HG03045 (cell line): ENCODE measurements around the gene LSMEM2.
"Not testable (repeated sequence)": the region's sequence is repeated elsewhere in the genome, so short reads cannot be mapped to it uniquely, and the experiment has no call there.

Experiments used
- ATAC-seq: cut with Tn5 transposase; IDR thresholded peaks from one replicate; pipeline ENCODE4 v1.9.1; 2021; ENCODE audit warnings: mild to moderate bottlenecking, moderate library complexity; ENCODE audit not compliant: unreplicated experiment

LSMEM2 gene

GRCh38 chr3:50297896-50298725 is 19.2 kb downstream of the LSMEM2 start:
- ATAC-seq = no peak

- peak; percentile 81 for ATAC-seq
Observed at GRCh38 chr3:50298836-50299637, 20.1 kb downstream of the LSMEM2 start, which contains the start of the genes HYAL3 and NAA80. Gene HYAL3, minus strand, starts transcription at chr3:50299405. Its CDS starts 3,803 bp downstream, at chr3:50295602. Gene NAA80, minus strand, starts transcription at chr3:50299405. Its CDS starts 1,942 bp downstream, at chr3:50297463.

- ATAC-seq = no peak
Observed at GRCh38 chr3:50299638-50299928, 20.7 kb downstream of the LSMEM2 start.

- ATAC-seq = no peak
Observed at GRCh38 chr3:50299929-50300680, 21.2 kb downstream of the LSMEM2 start.

DNA sequence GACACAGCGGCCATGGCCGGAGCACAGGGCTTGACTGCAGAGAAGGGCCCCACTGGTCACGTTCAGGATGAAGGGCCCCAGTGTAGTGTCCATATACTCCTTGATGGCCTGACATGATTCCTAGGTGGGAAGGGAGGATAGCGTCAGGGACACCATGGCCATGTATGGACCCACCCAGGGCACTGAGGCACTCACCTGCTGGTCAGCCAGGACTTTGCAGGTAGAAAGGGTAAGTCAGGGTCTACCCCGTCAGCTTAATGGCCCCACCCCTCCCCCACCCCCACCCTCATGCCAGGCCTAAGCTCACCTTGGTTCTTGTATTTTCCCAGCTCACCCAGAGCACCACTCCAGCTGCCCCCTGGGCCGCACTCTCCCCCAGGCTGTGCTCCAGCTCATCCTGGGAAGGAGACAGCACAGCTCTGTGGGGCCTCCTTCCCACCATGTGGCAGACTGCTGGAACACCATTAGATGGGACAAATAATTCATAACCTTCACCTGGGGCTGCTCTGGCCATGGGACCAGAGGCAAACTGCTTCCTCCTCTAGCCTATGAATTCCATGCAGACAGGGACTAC is 21.9 kb downstream of the LSMEM2 start:
- no peak for ATAC-seq

- no peak for ATAC-seq
Observed at GRCh38 chr3:50302095-50303012, 23.5 kb downstream of the LSMEM2 start.

- no peak for ATAC-seq
Observed at GRCh38 chr3:50303013-50303815, 24.3 kb downstream of the LSMEM2 start, which contains the start of gene HYAL1. Gene HYAL1, minus strand, starts transcription at chr3:50303574. Its CDS starts 618 bp downstream, at chr3:50302956.

GRCh38 chr3:50304601-50305000 is 25.7 kb downstream of the LSMEM2 start:
- ATAC-seq = no peak

- ATAC-seq = not testable (repeated sequence)
Observed at GRCh38 chr3:50312041-50312440, 33.2 kb downstream of the LSMEM2 start.

- ATAC-seq = no peak
Observed at GRCh38 chr3:50314342-50314741, 35.5 kb downstream of the LSMEM2 start.

DNA sequence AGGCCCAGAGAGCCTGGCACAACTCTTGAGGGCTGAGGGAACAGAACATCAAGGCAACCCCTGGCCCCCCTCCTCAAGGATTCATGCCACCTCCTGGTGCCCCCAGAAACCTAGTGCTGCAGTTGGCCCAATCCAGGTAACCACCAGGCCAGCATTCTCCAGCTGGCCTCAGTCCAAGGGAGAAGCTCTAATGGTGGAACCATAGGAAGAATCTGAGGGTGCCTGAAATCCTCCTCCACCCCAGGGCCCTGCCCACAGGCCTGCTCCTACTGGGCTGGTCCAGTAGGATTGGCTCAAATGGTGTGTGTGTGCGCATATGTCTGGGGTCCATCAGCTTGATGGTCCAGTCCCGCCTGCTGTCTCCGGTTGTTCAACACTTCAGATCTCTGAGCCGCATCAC is 35.9 kb downstream of the LSMEM2 start:
- no peak for ATAC-seq

- ATAC-seq = no peak
Observed at GRCh38 chr3:50316657-50317242, 37.9 kb downstream of the LSMEM2 start.

DNA sequence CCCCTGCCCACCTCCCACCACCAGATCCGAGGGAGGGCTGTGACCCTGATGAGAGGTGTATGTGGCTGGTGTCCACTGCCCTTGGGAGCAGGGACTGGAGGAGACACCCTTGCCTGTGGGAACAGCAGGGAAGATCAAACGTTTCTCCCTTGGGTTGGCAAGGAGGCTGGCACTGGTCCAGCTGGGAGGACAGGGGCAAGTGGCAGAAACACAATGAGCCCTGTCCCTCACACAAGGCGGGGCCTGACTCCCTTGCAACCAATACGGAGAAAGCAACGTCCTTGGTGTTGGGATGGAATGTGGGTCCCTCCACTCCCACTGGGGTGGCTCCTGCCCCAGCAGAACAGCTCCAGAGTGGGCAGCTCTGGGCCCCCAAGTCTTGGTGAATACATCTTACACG is 38.4 kb downstream of the LSMEM2 start:
- ATAC-seq = no peak

- no peak for ATAC-seq
Observed at GRCh38 chr3:50318163-50318562, 39.3 kb downstream of the LSMEM2 start.

DNA sequence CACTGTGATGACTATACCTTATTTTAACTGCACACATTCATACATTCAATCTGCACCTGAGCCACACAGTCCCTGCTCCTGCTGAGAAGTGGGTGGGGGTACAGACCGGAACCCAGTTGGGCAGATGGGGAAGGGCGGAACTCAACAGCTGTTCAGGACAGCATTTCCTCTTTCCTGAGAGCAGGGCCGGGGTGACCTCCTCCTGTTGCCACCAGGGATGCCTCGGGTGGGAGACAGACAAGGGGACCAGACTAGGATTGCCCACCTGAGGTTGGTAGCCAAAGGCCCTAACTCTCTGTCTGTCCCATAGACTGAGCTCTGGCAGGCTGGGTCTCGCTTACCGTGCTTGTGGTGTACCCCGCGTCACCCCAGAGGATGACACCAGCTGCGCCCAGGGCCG is 39.7 kb downstream of the LSMEM2 start:
- no peak for ATAC-seq

DNA sequence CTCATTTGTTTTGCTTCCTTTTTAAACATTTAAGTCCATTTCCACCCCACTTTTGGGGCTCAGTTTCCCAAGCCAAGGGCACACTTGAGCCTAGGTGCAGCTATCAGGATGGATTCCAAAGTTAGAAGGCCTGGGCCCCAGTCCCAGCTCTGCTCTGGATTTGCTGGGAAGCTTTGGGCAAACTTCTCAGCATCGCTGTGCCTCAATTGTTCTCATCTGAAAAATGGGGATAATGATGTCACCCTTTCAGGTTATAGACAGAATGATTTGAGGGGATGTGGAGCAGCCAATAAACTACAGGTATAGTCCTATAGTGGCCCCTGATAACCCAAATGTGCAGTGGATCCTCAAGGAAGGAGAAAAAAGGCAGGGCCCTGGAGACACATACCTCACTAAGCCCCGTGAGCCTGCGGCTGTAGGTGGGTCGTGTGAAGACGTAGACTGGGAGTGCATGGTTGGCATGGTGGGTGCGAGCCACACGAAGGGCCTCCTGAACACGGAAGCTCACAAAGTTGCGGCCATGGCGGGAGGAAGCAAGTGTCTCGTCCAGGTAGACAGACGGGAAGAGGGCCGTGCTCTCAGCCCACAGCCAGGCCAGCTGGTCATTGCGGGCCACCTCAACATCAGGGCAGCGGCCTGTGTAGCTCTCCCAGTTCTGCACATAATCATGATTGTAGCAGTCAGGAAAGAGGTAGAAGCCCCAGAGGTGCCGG is 40.5 kb downstream of the LSMEM2 start:
- ATAC-seq = no peak

- no peak for ATAC-seq
Observed at GRCh38 chr3:50319894-50320625, 41.2 kb downstream of the LSMEM2 start.
